ENCODE data around the gene CLCNKB.
"Not testable (repeated sequence)": the region's sequence is repeated elsewhere in the genome, so short reads cannot be mapped to it uniquely, and the experiment has no call there.

Gene CLCNKB

DNA sequence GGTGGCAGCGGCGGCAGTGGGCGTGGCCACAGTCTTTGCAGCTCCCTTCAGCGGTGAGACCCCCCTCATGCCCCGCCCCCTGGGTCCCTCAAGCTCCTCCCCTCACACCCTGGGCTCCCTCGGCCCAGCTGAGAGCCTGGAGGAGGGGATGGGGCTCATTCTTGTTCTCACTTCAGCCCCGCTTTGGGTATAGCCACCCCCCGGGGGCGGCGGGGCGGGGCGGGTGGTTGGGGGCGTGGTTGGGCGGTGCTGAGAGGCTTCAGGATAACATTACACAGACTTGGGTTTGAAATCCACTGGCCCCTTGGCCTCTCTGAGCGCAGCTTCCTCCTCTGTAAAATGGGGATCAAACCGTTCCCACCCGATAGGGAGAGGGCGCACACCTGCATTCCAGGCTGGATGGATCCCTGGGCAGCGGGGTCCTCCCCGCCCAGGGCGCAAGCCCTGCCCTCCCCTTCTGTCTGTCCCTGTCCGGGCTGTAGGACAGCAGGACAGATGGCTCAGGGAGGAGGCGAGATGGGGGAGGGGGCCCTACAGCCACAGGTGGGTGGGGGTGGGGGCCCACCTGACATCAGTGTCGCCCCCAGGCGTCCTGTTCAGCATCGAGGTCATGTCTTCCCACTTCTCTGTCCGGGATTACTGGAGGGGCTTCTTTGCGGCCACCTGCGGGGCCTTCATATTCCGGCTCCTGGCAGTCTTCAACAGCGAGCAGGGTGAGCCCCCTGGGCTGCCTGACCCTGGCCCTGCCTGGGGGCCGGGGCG is 16.7 kb upstream of the CLCNKB start:
- H3K4me3 ChIP-seq (ENCODE audit: low read depth, low read length): no peak overlapping the region
- TF ChIP-seq, protein P1, sequence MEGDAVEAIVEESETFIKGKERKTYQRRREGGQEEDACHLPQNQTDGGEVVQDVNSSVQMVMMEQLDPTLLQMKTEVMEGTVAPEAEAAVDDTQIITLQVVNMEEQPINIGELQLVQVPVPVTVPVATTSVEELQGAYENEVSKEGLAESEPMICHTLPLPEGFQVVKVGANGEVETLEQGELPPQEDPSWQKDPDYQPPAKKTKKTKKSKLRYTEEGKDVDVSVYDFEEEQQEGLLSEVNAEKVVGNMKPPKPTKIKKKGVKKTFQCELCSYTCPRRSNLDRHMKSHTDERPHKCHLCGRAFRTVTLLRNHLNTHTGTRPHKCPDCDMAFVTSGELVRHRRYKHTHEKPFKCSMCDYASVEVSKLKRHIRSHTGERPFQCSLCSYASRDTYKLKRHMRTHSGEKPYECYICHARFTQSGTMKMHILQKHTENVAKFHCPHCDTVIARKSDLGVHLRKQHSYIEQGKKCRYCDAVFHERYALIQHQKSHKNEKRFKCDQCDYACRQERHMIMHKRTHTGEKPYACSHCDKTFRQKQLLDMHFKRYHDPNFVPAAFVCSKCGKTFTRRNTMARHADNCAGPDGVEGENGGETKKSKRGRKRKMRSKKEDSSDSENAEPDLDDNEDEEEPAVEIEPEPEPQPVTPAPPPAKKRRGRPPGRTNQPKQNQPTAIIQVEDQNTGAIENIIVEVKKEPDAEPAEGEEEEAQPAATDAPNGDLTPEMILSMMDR (IDR thresholded peaks at IDR 0.05; ENCODE audit: insufficient read depth, low read depth, low read length, missing control alignments): no peak
- DNase-seq (ENCODE audit: low read depth): no peak

DNA sequence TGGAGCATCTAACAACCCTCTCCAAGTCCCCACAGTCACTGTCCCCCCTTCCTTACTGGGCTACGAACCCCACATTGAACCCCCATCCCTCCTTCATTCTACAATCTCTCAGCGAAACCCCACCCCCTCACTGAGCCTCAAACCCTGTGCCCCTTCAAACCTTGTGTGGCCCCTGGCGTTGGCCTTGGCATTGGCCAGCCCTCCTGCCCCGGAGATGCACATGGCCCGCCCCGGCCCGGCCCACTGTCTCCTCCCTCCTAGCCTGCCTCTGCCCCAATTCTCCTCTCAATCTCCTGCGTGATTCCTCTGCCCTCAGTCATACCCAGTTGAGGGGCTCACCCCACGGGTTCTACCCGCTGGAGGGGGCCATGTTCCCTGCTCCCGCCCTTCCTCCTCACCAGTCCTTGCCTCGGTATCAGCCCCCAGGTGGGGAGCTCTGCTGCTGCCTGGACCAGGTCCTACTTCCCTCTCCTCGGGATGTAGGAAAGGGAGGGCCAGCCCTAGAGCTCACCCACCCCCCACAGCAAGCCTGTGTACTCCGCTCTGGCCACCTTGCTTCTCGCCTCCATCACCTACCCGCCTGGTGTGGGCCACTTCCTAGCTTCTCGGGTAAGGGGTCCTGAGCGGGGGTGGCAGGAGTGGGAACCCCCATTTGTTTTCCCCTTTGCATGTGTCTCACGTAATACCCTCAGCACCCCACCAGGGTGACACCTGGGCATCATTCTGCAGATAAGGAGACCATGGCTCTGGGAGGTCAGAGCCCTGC is 15.2 kb upstream of the CLCNKB start:
- TF ChIP-seq, protein P1 (IDR thresholded peaks at IDR 0.05; ENCODE audit: insufficient read depth, low read depth, low read length, missing control alignments): no peak
- DNase-seq (ENCODE audit: low read depth): no peak
- H3K4me3 ChIP-seq (ENCODE audit: low read depth, low read length): no peak overlapping the region

DNA sequence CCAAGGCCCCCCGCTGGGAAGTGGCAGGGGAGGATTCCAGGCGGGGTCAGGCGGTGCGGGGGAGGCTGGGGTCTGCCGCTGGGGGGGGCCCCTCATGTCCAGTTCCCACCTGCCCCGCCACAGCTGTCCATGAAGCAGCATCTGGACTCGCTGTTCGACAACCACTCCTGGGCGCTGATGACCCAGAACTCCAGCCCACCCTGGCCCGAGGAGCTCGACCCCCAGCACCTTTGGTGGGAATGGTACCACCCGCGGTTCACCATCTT is 14.6 kb upstream of the CLCNKB start:
- not testable (repeated sequence) for H3K4me3 ChIP-seq (ENCODE audit: low read depth, low read length); DNase-seq (ENCODE audit: low read depth)

DNA sequence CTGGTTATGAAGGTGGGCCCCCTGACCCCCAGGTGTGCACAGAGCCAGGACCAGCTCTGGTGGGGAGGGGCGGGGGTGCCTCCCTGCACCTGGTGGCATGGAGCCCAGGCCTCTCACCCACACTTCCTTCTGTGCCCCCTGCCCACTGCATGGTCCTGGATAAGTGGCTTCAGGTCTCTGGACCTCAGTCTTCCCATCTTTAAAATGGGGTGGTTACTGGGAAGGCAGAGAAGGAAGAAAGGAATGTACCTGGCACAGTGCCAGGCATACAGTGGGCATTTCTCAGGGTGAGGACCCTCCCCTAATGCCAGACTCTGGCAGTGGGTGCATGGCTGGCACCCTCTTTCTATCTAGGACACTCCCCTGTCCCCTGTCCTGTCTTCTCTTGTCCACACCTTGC is 14.3 kb upstream of the CLCNKB start:
- TF ChIP-seq, protein P1 (IDR thresholded peaks at IDR 0.05; ENCODE audit: insufficient read depth, low read depth, low read length, missing control alignments): no peak
- no peak overlapping the region for H3K4me3 ChIP-seq (ENCODE audit: low read depth, low read length)
- DNase-seq (ENCODE audit: low read depth): no peak

DNA sequence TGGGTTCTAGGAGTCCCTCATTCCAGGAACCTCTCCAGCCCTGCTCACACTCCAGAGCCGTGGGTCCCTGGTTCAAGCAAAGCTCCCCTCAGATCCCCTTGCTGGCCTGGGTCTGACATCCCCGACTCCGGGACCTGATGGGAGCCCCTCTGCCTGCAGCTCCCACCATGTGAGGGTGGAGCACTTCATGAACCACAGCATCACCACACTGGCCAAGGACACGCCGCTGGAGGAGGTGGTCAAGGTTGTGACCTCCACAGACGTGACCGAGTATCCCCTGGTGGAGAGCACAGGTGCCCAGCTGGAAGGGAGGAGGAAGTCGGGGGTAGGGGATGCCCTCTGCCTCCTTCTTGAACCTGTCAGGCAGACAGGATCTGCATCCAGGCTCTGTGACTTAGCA is 12.0 kb upstream of the CLCNKB start:
- H3K4me3 ChIP-seq (ENCODE audit: low read depth, low read length): no peak overlapping the region
- TF ChIP-seq, protein P1 (IDR thresholded peaks at IDR 0.05; ENCODE audit: insufficient read depth, low read depth, low read length, missing control alignments): no peak

DNA sequence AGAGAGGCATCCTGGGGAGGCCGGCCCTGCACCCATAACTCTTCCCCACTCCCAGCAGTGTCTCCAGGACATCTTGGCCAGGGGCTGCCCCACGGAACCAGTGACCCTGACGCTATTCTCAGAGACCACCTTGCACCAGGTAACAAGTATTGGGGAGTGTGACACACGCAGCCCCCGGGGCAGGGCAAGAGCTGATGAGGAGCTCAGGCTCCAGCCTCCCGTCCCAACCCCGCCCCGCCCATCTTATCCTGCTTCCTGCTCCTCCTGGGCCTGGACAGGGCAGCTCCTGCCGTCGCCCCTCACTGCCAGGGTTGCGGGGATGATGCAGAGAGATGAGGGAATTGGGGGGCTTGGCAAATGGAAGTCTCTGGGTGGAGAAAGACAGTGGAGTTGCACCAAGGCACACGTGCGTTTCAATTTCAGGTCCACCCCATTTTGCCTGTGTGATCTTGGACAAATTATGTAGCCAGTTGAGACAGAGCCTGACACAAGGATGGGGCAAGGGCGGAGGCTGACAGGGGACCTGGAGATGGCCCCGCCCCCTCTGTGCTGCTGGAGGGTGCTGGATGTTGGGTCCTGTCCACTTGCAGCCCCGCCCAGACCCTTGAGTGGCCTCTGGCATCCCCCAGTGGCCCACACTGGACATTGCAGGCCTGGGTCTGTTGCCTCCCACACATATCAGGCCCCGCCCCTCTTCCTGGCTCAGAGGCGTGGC is 11.0 kb upstream of the CLCNKB start:
- peak; percentile 82 for DNase-seq (ENCODE audit: low read depth)
- TF ChIP-seq, protein P1 (IDR thresholded peaks at IDR 0.05; ENCODE audit: insufficient read depth, low read depth, low read length, missing control alignments): peak; percentile 91

More for the DNA sequence above, 12.0 kb upstream of the CLCNKB start:
- DNase-seq (ENCODE audit: low read depth): no peak

DNA sequence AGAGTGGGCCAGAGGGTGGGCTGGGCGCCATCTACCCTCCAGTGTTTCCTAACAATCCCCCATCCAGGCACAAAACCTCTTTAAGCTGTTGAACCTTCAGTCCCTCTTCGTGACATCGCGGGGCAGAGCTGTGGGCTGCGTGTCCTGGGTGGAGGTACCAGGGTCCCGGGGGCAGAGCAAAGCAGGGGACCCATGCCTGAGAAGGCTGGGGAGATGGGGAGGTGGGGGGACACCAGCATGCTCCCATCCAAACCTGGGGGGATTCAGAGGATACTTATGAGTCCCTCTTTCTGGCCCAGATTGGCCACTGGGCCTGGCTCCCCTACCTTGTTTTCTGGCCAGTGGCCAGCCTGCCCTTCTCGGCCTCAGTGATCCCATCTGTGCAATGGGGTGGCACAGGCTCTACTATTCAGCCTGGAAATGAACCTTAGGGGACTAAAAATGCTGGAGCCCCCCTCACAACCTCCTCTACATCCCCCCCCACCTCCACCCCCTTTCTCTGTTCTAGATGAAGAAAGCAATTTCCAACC is 10.4 kb upstream of the CLCNKB start:
- DNase-seq (ENCODE audit: low read depth); H3K4me3 ChIP-seq (ENCODE audit: low read depth, low read length): not testable (repeated sequence)

More for the DNA sequence above, 11.0 kb upstream of the CLCNKB start:
- no peak overlapping the region for H3K4me3 ChIP-seq (ENCODE audit: low read depth, low read length)

DNA sequence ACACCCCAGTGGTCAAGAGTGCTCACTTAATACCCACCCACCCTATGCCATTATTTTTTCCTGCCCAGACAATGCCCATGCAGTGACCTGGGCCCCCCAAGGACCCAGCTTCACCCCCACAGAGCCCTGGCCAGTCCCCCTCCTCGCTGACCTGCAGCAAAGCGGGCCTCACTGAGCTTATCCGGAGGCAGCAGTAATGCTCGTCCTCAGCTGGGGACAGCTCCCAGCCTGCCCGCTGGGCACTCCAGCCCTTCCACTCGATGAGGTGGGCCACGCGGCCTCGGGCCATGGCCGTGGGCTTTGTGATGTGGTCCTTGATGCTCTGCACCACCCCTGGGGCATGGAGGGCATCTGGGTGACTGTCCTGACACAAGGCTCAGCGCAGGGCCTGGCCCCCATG is 7.1 kb upstream of the CLCNKB start:
- DNase-seq (ENCODE audit: low read depth); H3K4me3 ChIP-seq (ENCODE audit: low read depth, low read length): not testable (repeated sequence)

All from GM12865 (cell line).